GM21529 (cell line): ENCODE results near the gene TRIM2.
A peak's percentile ranks its signal among the peaks of the same experiment; 100 is the strongest.

Experiments used
- ATAC-seq: cut with Tn5 transposase; IDR thresholded peaks from one replicate; pipeline ENCODE4 v1.9.1; 2021; ENCODE audit not compliant: unreplicated experiment

TRIM2 gene

DNA sequence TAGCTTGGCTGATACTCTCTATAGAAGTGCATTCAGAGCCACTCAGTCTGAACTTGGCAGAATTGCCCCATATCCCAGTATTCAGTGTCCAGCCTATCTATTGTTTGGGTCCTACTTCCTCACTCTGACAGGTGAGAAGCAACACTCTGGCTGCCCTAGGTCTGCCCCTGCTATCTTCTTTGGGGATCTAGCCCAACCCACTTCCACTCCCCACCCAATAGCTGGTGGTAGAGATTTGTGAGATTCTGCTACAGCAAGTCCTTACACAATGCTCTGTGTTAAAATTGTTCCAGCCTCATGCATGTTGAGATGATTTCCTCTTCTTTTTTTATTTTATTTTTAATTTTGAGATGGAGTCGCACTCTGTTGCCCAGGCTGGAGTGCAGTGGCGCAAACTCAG lies 67.6 kb downstream of the TRIM2 start:
- ATAC-seq, result no peak

- ATAC-seq, result no peak
Observed at GRCh38 chr4:153273751-153274150, 69.5 kb downstream of the TRIM2 start.

DNA sequence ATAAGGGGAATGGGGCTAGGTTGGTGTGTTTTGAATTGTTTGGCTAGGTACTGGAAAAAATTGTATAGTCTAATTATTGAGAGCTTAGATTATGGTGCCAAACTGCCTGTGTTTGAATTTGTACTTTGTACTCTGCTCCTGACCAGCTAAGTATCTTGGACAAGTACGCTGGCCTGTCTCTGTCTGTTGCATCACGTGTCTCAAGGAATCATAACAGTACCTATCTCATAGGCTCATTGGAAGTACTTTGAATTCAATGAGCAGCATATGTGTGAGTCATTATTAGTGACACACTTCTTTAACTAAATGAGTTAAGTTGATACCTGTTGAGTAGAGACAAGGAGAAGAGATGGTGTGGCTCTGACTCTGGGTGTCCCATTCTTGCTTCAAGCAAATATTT lies 70.7 kb downstream of the TRIM2 start:
- ATAC-seq, result no peak

DNA sequence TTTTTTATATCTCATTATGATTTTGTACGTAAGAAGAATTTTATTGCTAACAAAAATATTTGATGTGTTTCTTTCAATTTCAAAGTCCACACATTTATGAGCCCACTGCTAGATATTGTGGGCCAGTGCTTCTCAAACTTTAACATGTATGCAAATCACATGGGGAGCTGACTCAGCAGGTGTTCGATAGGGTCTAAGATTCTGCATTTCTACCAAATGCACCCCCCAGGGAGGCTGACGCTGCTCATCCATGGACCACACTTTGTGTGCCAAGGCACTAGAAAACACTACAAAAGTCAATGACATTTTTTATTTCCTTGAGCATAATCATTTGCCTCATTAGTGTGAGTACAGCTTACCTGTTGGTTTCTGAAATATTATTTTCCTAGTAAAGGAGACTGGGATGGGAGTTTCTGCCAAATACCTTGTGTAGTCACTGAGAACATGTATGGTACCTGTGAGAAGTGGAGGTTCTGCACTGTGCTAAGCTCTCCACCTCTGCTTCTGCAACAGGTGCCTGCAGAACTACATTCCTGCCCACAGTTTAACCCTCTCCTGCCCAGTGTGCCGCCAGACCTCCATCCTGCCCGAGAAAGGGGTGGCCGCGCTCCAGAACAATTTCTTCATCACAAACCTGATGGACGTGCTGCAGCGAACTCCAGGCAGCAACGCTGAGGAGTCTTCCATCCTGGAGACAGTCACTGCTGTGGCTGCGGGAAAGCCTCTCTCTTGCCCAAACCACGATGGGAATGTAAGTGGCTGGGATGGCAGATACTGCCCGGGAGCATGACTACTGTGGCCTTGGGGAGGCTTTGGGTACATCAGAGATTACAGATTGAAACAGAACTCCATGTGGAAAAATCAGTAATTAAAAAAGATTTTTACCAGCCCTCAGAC lies 71.4 kb downstream of the TRIM2 start:
- ATAC-seq, result no peak

DNA sequence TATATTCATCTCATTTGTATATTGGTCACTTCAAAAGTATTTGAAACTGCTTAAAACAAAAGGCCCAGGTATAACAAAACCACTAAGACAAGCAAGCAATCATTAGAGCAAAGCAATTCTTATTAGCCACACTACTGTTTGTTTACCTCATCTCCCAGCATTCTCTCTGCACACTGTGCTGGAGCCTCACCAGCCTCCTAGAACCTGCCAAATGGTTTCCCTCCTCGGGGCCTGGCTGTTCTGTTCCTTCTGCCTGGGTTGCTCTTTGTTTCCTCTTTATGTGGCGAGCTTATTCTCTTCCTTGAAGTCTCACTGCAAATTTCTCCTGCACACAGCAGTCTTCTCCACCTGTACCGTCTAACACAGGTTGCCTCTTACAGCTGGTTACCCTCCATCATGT lies 72.7 kb downstream of the TRIM2 start:
- ATAC-seq, result no peak

GRCh38 chr4:153281476-153281875 lies 77.2 kb downstream of the TRIM2 start:
- ATAC-seq, result no peak

GRCh38 chr4:153282023-153282422 lies 77.8 kb downstream of the TRIM2 start:
- ATAC-seq, result no peak

GRCh38 chr4:153283260-153283659 lies 79.0 kb downstream of the TRIM2 start:
- ATAC-seq, result no peak

GRCh38 chr4:153290134-153290533 lies 85.9 kb downstream of the TRIM2 start:
- ATAC-seq, result no peak

DNA sequence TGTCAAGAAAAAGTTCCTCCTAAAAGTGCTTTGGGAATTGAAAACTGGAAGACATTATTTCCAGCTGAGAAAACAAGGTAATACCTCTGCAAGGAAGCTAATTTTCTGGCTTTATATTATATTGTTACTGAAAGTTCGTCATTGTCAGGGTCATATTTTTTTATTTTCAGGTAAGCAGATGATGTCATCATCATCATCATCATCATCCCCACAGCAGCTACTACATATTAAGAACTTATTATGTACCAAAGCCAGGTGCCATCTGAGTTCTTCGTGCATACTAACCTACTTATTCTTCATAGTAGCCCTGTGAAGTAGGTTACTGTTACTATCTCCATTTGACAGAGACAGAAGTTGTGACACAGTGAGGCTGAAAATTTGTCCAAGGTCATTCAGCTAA lies 87.3 kb downstream of the TRIM2 start:
- no peak for ATAC-seq

GRCh38 chr4:153292897-153293741 lies 88.9 kb downstream of the TRIM2 start:
- ATAC-seq, result no peak

DNA sequence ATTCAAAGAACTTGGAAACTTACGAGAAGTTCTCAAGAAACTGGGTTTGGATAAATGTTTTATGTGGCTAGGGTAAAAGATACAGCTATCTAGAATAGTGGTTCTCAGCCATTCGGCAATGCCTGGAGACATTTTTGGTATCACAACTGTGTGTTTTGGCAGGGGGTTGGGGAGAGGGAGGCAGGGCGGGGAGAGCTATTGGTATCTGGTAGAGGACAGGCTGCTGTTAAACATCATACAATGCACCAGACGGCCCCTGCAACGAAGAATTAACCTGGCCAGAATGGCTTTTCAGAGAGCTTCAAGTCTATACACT lies 89.5 kb downstream of the TRIM2 start:
- no peak for ATAC-seq

DNA sequence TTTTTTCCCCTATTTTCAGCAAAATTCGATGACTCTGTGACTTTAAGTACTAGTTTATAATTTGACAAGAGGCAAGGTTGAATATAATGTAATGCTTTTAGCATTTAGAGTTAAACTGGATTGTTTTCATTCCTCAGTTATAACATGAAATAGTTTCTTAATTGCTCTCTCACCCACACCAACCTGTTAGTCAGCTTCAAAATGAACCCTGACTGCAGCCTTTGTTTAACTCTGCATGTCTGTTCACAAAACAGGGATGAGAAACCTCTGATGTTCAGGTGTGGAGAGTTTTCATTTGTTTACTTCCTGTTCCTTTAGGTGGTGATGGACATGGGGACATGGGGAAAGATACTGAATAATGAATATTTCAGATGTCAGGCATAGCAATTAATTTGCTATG lies 90.4 kb downstream of the TRIM2 start:
- ATAC-seq, result no peak

- no peak for ATAC-seq
Observed at GRCh38 chr4:153295131-153295755, 91.0 kb downstream of the TRIM2 start.

- ATAC-seq, result no peak
Observed at GRCh38 chr4:153296040-153296823, 92.0 kb downstream of the TRIM2 start.

GRCh38 chr4:153297116-153297515 lies 92.9 kb downstream of the TRIM2 start:
- no peak for ATAC-seq

DNA sequence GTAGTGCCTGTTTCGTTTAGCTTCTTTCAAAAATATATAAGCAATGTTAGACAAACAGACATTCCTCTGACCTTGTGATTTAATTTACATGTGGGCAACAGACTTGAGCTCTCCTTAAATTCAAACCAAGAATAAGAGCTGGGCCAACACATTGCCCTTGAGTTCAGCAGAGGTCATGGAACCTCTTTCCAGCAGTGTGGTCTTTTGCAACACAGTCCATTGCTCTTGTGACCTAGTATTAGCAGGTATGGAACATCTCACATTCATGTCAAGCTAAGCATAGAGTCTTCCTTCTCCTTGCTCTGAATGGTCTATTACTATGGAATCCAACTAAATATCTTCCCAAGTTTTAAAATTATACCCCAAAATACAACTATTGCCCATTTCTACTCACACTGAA lies 106.5 kb downstream of the TRIM2 start:
- ATAC-seq, result no peak

DNA sequence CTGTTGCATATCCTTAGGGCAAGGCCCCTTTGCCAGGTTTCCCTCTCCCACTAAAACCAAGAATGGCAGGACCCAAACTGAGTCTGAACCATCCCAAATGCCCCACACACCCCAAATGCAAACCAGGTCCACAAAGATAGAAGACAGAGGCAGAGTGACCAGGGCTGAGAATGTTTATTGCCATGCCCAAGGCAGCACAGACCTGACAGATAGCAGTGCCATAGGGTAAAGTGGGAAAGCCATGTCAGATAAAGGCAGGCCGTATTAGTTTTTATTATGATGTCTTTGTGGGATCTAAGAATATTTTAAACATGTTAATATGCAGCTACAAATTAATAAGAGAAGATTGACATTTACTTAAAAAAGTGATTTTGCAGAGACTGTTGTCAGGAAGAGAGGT lies 110.7 kb downstream of the TRIM2 start:
- ATAC-seq, result no peak

- peak; percentile 70 for ATAC-seq
Observed at GRCh38 chr4:153318696-153319320, 114.6 kb downstream of the TRIM2 start.

GRCh38 chr4:153322791-153323190 lies 118.5 kb downstream of the TRIM2 start:
- ATAC-seq, result no peak

DNA sequence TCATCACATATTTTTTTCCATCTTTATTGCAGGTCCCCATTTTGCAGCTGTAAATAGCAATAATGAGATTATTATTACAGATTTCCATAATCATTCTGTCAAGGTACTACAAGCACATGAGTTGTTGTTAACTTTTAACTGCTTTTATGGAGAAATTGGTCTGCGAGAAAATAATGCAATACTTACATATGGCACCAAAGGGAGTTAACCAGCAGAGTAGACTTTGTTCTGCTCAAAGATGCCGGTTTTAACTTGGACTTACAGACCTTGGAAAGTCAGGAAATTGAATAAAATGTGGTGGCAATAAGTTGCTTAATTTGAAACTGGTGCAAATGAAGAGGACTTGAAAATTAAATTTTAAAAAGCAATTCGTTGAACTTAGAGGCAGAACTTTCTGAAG lies 119.8 kb downstream of the TRIM2 start:
- ATAC-seq, result no peak
